Measurements from ENCODE around the gene RPS19BP1.

The RPS19BP1 gene

DNA sequence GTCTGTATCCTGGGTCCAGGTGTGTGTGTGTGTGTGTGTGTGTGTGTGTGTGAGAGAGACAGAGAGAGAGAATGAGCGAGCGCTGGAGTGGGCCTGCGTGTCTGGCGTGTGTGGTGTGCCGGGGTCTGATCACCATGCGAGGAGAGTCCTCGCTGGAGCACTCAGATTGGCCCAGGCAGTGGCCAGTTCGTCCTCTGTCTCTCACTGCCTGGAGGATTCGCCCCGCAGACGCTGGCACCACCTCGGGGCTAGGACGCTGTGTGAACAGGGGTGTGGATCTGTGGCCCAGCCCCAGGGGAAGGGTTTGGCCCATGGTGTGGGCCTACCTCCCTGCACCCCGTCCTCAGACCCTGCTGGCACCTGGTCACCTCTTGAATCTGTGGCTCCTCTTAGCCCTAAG is 26.4 kb upstream of the RPS19BP1 start:
- no peak for DNase-seq

DNA sequence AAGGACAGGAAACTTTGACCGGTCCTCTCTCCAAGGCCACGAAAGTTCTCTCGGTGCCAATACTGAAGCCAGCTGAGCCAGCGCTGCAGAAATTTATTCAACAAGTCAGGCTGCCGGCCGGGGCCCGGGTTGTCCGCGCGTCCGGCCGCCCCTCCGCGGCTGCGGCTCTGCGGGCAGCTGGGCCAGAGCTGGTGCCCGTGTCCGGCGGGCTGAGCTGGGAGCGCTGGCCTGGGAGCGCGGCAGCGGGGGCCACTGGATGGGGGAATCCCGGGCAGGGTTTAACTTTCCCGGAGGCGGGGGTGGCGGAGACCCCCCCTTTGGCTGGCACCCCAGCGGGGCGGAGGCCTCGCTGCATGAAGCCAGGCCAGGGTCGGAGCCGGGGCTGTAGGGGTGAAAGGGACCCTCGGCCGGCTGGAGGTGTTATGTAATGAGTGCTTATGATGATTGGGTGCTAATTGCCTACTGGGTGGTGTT is 25.7 kb upstream of the RPS19BP1 start:
- DNase-seq: no peak

GRCh38 chr22:39556970-39557841 is 24.7 kb upstream of the RPS19BP1 start:
- DNase-seq: no peak

DNA sequence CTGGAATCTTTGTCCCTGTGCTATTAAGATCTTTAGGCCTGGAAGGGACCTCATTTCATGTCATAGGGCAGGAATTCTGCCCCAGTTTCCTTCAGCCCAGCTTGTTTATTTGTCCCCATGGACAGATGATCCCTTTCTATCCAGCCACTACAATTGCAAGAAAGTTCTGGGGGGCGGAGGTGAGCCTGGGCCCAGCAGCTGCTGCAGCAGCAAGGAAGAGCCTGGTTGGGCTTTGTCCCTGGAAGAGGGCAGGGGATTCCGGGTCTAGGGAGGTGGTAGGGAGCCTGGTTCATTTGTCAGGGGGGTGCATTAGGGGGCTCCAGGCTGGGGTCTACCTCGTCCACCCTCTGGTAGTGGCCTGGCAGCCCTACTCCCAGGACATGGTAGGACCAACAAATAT is 21.6 kb upstream of the RPS19BP1 start:
- no peak for DNase-seq

DNA sequence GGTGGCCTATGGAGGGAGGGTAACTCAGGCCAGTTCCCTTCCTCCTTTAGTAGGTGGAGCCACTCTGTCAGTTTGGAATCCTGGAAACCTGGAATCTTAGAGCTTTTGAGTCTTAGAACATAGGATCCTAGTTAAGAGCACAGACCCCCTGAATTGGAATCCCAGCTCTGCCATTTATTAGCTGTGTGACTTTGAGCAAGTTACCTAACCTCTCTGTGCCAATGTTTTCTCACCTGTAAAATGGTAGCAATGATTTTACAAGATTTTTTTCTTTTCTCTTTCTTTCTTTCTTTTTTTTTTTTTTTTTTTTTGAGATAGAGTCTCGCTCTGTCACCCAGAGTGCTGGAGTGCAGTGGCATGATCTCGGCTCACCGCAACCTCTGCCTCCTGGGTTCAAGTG is 20.9 kb upstream of the RPS19BP1 start:
- DNase-seq: no peak

DNA sequence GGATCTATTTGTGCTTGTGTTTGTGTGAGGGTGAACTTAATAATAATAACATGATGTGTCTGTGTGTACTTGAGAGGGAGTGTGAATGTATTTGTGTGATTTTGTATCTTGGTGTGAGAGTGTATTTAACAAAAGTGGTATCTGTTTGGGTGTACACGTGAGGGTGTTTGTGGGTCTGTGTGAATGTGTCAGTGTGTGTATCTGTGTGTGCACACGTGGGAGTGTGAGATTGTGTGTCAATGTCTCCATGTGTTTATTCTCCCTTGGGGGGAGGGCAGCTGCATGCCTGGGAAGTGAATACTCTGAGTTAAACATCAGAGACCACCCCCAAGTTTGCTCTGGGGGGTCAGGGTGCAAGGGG is 15.0 kb upstream of the RPS19BP1 start:
- no peak for DNase-seq

DNA sequence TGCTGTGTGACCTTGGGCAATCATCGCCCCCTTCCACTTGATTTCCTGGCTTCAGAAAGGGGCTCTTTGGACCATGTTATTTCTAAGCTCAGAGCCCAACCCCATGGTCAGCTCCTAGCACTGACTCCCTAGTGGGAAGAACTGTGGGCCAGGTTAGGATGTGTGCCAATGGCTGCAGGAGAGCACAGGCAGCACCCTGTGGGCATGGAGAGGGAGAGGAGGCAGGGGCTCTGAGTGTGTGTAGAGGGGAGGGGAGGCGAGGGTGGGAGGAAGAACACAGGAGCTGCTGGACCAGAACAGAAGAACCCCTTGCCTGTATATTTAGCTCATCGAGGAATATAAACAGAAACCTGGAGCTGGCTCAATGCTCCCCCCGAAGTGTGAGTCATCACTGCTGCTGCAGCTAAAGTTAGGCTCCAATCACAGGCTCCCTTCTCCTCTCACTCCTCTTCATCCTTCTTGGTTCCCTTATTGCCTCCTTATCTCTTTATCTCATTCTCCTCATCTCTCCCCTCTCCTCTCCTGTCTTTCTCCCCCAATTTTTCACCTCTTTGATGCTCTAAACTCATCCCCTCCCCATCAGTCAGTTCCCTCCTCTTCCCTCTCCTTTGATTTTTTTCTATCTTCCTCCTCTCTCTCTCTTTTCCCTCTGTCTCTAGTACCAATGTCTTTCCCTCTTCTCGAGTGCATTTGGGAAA is 14.5 kb upstream of the RPS19BP1 start:
- no peak for DNase-seq

DNA sequence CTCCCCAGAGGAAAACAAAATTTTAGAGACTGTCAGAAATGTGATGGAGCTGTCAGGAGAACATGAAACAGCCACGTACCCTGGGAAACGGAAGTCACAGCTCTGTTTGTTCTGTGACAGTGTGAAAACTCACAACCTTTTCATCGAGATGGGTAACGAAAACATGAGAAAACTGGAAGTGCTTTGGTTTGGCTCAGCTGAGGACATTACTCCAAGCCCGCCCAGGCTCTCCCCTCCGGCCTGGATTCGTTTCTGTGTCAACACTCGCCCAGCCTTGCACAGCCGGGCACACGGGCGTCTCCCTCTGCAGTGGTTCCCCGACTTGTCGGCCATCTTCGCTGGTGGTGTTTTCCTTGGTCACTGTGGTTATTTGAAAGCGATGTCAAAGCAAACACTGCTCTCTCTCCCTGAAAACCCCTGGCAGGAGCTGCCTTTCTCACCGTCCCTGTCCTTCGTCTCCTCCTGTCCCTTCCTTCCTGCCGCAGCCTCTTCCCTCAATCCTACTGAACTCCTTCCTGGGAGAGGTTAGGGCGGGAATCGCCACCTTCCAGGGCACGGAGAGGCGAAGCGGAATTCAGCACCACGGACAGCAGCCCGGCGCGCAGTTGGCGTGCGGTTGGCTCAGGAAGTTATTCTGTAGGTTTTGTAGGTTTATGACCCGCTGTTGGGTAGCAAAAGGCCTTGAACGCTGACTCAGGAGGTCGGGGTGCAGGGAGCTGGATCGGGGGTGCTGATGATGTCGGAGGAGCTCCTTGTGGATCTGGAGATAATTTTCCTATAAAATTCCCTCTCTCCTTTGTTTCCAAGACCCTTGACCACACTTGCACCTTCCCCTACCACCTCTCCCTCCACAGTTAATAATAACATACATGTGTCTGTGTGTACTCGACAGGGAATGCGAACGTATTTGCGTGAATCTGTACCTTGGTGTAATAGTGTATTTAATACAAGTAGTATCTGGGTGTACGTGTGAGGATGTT is 13.1 kb upstream of the RPS19BP1 start:
- DNase-seq: no peak

DNA sequence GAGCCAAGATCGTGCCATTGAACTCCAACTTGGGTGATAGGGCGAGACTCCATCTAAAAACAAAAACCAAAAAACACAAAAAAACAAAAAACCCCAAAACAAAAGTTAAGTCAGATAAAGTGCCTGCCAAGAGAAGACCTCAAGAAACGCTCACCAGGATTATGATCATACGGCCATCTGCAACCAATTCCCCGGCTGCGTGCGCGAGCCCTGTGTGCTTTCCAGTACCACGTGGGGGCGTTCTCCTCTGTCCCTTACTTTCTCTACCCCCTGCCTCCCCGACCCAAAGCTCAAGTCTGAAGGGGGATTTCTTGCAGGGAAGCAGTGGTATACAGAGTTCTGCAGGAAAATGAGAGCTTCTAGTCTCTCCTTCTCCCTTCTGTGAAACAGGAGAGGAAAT is 10.5 kb upstream of the RPS19BP1 start:
- DNase-seq: no peak

- no peak for DNase-seq
Observed at GRCh38 chr22:39537975-39538374, 5.4 kb upstream of the RPS19BP1 start.

DNA sequence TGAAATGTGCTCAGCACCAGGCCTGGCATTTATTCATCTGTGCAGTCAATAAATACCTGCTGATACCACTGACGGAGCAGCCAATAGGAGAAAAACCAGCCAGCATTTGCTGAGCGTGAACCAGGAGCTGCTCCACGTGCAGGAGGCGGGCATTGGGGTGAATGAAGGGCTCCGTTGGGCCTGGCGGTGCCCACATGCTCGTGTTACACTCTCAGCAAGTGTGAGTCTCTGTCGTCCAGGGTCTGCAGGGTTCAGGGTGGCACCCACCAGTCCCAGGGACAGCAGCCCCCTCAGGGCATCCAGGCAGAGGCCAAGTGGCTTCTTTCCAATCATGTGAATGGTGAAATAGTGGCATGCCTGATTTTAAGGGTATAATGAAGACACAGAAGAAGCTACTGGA is 4.2 kb upstream of the RPS19BP1 start:
- DNase-seq: no peak

DNA sequence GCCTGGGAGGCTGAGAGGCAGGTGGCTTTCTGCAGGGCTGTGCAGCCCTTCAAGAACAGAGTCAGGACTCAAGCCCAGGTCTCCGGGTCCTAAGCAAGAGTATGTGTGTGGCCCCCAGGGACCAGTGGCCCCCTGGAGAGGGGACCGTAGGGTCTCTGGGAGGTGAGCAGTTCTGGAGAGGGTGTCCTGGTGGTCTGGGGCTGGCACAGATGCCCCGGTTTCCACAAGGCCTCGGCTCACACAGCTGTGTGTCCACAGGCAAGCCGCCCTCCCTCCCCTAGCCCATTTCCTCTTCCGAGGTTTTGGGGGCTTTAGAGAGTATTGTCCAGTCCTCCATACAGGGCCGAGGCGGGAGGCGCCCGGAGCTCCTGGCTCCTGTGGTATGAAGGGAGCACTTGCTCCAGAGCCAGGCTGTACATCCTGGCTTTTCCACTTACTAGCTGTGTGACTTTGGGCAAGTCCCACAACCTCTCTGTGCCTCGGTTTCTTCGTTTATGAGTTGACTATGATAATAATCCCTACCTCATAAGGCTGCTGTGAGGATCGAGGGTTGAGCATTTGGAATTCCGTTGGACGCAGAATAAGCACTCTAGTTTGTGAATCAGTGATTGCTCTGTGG is 3.4 kb upstream of the RPS19BP1 start:
- no peak for DNase-seq

DNA sequence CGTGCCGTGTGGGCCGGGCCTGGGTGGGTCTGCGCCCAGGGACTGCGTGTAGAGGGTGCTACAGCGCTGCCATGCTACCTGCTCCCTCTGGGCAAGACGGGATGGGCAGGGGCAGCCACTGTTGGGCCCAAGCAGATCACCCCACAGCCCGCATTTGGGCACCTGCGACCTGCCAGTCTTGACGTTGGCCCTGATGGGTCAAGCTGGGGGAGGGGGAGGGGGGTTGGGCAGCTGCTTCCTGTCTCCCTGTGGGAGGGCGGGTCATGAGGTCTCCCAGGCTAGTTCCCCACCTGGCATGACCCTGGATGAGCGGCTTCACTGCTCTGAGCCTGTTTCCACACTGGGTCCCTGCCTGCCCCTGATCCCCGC is 2.8 kb upstream of the RPS19BP1 start:
- no peak for DNase-seq

- peak; percentile 16 for DNase-seq
Observed at GRCh38 chr22:39534591-39535356, 2.2 kb upstream of the RPS19BP1 start.

- no peak for DNase-seq
Observed at GRCh38 chr22:39534092-39534506, 1.6 kb upstream of the RPS19BP1 start.

DNA sequence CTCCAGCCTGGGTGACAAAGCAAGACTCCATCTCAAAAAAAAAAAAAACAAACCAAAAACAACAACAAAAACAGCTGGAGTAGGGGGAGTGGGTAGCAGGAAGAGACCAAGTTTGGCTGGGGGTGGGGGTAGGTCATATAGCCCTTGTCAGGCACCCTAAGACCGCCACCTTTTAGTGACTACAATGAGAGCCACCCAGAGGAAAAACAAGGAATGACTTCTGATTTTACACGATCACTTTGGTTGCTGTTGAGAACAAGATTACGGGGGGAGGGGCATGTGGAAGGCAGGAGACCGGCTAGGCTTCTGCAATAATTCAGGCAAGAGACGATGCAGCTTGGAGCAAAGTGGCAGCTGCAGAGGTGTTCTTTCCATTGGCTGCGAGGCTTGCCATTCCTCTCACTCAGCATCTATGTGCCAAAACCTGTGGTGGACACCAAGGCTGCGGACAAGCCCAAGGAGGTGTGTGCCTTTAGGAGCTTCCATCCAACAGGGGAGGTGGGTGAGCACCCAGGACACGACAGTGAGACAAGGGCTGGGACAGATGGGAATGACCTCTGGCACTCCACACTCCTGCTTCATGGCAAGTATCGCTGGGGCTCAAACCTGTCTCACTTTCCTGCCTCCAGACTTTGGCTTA is 1.7 kb downstream of the RPS19BP1 start:
- DNase-seq: no peak

DNA sequence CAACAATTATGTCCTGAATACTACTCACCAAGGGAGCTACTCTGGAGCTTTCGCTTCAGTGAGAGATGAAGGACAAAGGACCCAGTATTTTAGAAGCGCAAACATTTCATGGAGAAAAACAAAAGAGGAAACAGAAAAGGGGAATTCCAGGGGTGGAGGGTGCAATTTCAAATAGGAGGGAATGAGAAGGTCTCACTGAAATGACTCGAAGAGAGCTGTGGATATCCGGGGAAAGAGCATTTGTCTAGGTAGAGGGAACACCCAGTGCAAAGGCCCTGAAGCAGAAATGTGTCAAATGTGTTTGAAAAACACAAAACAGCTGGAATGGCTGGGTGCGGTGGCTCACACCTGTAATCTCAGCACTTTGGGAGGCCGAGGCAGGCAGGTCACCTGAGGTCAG is 2.4 kb downstream of the RPS19BP1 start:
- DNase-seq: no peak

DNA sequence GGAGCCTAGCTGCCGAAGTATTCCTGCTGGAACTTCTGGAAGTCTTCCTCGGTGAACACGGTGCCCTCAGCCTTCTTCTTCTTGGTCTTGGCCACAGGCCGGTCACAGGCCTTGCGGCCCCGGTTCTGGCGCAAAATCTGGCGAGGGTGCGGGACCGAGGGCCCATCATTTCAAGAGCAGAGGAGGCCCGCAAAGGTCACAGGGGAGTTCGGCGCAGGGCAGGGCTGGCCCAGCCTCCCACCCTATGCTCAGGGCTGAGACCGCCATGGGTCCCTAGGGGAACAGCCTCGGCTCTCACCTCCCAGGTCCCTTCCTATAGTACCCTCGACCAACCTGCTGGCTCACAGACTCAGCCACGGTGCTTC is 3.1 kb downstream of the RPS19BP1 start:
- DNase-seq: no peak

DNA sequence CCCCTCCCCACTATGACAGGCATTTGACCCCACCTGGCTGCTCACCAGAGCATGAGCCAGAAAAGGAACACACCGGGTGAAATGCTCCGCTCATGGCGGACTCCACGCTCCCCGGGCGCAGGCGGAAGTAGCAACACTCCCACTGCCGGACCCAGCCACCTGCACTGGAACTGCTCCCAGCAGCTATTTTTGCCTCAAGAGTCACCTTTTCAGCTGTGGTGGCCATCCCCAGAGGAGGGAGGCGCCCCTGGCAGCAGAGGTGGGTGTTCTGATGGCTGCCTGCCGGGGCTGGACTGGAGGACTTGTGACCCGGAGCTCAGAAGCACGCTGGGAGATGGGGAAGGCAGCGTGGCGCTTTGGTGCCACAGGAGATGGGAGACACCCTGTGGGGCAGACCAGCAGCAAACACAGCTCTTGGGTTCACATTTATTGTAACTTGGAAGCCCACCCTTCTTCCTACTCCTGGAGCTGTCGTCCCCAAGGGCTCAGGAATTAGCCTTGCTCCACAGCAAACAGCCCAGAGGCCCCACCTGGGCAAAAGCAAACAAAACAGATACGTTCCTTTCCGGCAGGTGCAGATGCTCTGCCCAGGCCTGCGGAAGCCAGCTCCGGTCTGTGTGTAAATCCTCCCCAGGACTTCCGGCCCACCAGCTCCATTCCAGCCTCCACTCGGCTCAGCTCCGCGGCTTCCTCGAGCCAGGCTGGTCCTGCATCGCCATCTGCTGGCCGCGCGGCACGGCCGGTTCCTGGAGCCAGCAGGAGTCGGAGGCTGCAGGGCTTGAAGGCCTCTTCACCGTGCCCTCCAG is 3.7 kb downstream of the RPS19BP1 start:
- peak; percentile 76 for DNase-seq

DNA sequence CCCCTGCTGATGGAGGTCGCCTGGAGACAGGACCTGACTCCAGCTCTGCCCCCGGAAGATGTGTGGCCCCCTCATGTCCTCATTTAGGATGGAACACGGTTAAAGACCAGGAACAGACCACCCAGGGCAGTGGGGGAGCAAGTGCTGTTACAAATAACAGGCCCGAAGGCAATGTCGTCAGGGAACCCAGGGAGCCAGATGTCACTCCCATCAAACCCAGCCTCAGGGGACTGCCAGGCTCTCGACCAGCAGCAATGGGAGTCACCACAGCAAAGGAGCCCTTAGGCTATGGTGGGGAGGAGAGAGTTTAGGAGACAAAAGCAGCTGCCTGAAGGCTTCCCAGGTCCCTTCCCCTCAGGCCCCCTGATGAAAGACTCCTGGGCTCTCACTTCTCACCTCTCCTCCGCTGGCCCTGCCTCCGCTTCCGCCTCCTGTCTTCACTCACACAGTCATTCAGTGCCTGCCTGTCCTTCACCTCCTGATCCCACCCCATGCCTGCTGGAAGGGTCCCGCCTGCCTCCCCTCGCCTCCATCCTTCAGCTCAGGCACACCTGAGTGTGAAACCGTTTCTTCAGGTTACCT is 4.4 kb downstream of the RPS19BP1 start:
- no peak for DNase-seq
